ENCODE data around the gene ITPRIPL2. TPM values are rescaled to one million over a fixed set of nuclear protein-coding genes. Genes with fewer than 3 reads are reported as not detected.

Gene ITPRIPL2
- total RNA-seq, 6 experiments from 2014 or later: 36.3 to 56.9 (median 43.1) TPM

DNA sequence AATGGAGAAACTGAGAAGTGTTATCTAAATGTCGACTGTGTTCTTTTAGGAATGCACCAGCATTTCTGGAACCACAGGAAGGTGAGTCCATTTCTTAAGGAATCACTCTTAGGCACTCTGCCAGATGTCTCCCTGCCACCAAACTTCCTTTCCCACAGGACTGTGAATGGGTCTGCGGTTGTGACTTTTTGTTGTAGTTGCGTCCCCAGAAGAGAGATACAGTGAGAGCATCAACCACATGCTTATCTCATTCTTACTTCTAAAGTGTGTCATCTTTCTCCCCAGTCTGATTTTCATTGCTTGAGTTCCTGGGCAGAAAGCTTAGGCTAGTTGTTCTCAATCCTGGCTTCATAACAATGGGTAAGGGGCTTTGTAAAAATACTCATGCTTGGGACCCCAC, 13.4 kb downstream of the ITPRIPL2 start:
- peaks cover 21% of the 10 kb centered on the region for H3K36me3 Mint-ChIP-seq (ENCODE audit: low read depth)
- peaks cover 26% of the 10 kb centered on the region for H3K4me1 Mint-ChIP-seq (ENCODE audit: low read depth)
- peaks cover 4% of the 10 kb centered on the region for H3K9me3 Mint-ChIP-seq
- TF ChIP-seq, protein P1, sequence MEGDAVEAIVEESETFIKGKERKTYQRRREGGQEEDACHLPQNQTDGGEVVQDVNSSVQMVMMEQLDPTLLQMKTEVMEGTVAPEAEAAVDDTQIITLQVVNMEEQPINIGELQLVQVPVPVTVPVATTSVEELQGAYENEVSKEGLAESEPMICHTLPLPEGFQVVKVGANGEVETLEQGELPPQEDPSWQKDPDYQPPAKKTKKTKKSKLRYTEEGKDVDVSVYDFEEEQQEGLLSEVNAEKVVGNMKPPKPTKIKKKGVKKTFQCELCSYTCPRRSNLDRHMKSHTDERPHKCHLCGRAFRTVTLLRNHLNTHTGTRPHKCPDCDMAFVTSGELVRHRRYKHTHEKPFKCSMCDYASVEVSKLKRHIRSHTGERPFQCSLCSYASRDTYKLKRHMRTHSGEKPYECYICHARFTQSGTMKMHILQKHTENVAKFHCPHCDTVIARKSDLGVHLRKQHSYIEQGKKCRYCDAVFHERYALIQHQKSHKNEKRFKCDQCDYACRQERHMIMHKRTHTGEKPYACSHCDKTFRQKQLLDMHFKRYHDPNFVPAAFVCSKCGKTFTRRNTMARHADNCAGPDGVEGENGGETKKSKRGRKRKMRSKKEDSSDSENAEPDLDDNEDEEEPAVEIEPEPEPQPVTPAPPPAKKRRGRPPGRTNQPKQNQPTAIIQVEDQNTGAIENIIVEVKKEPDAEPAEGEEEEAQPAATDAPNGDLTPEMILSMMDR (IDR thresholded peaks at IDR 0.05): no peak
- H3K27me3 Mint-ChIP-seq (ENCODE audit: insufficient read depth): no peaks in the 10 kb centered on the region; the same call in 1 of the 2 replicates
- H3K27ac Mint-ChIP-seq: no peak overlapping the region
- no peak overlapping the region for H3K4me3 Mint-ChIP-seq
- no peak for DNase-seq

DNA sequence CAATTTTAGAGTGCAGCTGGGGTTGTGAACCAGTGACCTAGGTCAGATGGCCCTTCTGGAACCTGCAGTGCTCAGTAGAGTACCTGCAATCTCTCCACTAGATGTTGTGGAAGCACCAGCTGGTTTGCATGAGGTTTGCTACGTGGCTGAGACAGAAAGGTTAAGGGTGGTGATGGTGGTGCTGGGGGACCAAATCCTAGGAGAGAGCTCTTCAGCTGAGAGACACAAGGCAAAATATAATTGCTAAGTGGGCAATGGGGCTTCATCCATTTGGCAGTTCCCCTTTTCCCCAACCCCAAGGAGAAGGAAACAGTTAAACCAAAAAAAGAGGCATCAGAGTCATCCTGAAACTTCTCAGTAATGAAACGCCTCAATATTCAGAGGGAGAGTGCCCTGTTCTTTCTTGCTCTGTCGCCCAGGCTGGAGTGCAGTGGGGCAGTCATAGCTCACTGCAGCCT, 13.9 kb downstream of the ITPRIPL2 start:
- Mint-ChIP-seq H3K9me3 (peaks cover 4% of the 10 kb centered on the region), H3K27ac (no peak overlapping the region), H3K4me3 (no peak overlapping the region), H3K36me3 (ENCODE audit: low read depth) (peaks cover 17% of the 10 kb centered on the region), H3K4me1 (ENCODE audit: low read depth) (peaks cover 26% of the 10 kb centered on the region), H3K27me3 (ENCODE audit: insufficient read depth) (no peaks in the 10 kb centered on the region)
- DNase-seq: no peak
- TF ChIP-seq, protein P1 (IDR thresholded peaks at IDR 0.05): no peak

DNA sequence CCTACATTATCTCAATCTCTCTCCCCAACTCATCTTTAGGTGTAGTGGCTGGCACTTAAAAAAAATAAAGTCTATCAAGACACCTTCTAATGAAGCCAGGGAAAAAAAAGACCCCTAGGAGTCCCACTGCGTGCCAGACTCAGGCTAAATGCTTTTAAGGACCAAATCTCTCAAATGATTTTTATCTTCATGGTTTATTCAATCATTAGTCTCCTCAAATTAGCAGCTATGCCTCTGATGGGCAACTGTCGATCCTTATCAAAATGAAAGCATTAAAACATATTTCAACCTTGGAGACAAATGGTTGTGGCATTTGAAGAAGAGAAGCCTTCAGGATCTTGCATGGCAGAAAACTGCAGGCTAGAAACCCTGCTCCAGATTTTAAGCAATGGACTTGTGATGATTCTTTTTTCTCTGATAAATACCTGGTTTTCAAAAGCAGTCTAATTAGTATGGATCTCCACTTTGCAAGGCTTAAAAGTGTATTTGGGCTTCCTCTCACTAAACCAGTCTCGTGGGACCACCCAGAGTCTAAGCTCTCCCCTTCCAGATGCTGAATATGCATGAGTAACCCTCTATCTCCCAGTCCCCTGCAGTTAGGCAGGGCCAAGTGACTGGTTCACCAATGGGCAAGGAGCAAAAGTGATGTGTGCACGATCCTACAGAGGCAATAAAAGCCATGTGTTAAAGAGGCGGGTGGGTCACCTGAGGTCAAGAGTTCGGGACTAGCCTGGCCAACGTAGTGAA, 14.9 kb downstream of the ITPRIPL2 start:
- H3K4me1 Mint-ChIP-seq (ENCODE audit: low read depth): peaks cover 26% of the 10 kb centered on the region
- H3K36me3 Mint-ChIP-seq (ENCODE audit: low read depth): peaks cover 12% of the 10 kb centered on the region
- DNase-seq: no peak
- no peak overlapping the region for H3K4me3 Mint-ChIP-seq
- TF ChIP-seq, protein P1 (IDR thresholded peaks at IDR 0.05): no peak
- H3K9me3 Mint-ChIP-seq: peaks cover 4% of the 10 kb centered on the region
- no peaks in the 10 kb centered on the region for H3K27me3 Mint-ChIP-seq (ENCODE audit: insufficient read depth)
- no peak overlapping the region for H3K27ac Mint-ChIP-seq

DNA sequence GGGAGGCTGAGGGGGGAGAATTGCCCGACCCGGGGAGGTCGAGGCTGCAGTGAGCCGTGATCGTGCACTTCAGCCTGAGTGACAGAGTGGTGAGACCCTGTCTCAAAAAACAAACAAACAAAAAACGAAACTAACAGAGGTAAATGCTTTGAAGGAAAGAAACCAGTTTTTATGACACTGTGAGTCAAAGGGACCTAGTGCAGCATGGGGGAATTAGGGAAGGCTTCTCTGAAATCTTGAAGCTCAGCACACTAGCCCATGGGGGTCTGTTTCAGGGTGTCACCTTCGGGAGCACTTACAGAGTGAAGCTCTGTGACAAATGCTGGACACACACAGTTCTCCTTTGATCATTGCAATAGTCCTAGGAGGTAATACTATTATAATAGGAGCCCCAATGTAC, 16.6 kb downstream of the ITPRIPL2 start:
- no peak for DNase-seq
- H3K27ac Mint-ChIP-seq: peak overlapping the region; percentile 96
- TF ChIP-seq, protein P1 (IDR thresholded peaks at IDR 0.05): no peak
- H3K4me1 Mint-ChIP-seq (ENCODE audit: low read depth): peaks cover 30% of the 10 kb centered on the region
- H3K4me3 Mint-ChIP-seq: peak overlapping the region; percentile 83
- no peaks in the 10 kb centered on the region for H3K27me3 Mint-ChIP-seq (ENCODE audit: insufficient read depth)
- H3K36me3 Mint-ChIP-seq (ENCODE audit: low read depth): no peaks in the 10 kb centered on the region; the same call in 1 of the 2 replicates
- no peaks in the 10 kb centered on the region for H3K9me3 Mint-ChIP-seq

DNA sequence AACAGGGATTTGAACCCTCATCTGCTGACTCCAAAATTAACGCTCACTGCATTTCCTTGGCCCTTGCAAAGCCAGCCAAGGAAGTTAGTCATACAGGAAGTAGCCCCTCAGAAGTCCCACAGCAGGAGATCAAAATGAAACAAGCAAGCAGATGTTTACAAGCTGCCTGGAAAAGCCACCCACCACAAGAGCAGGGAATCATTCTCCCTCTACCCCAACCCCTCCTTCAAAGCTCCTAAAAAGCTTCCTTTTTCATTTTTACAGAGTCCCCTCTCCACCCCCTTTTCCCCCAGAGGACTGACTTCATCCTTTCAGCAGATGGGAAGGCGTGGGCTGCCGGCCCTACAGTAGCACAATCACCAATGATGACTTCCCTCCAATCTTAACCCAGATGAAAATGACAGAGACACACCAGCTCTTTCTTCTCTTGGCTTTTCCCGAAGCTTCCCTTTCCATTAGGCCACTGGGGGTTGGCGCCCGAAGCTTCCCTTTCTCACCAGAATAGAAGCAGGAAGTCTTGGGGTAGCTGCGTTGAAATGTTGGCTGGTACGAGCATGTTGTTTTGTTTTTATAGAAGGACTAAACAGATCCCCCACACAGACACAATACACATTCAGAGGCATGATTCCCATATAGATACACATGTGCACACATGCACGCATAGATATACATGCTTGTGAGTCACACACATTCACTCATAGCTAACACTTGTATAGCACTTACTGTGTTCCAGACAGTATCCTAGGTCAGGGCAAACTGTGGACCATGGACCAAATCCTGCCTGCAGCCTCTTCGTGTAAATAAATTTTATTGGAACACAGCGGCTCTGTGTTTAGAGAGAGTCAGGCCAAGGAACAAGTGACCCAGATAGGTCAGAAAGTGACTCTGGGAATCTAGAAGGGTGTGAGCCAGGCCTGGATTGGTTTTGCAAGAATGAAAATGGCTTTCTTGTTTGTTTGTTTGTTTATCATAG, 17.4 kb downstream of the ITPRIPL2 start:
- no peaks in the 10 kb centered on the region for H3K27me3 Mint-ChIP-seq (ENCODE audit: insufficient read depth)
- H3K27ac Mint-ChIP-seq: peak overlapping the region; percentile 96
- no peaks in the 10 kb centered on the region for H3K36me3 Mint-ChIP-seq (ENCODE audit: low read depth)
- H3K4me1 Mint-ChIP-seq (ENCODE audit: low read depth): peaks cover 37% of the 10 kb centered on the region
- DNase-seq: peak; percentile 39
- TF ChIP-seq, protein P1 (IDR thresholded peaks at IDR 0.05): no peak
- no peaks in the 10 kb centered on the region for H3K9me3 Mint-ChIP-seq
- peak overlapping the region; percentile 83 for H3K4me3 Mint-ChIP-seq

All from HFFc6 (cell line).